HepG2 (cell line): ENCODE data around the gene PRR33. TPM values are rescaled to one million over a fixed set of nuclear protein-coding genes. Genes with fewer than 3 reads are reported as not detected.

Source experiments
- ATAC-seq: fragments of 200-7000 bp; cut with Tn5 transposase; 3 replicates; pipeline ENCODE4 v1.9.1; 2020; ENCODE audit warnings: mild to moderate bottlenecking, moderate library complexity
- BruUV-seq: library from RNA; stranded (reverse); fragments of 400-500 nt; replicated peaks from 2 replicates; lab custom pipeline; 2021; lab: Mats Ljungman, UMichigan
- CTCF ChIA-PET: fragments of 300-600 bp; formaldehyde crosslinking; extraction: SDS; loops from one replicate; lab custom pipeline; 2021; ENCODE audit warnings: low total read pairs, inconsistent platforms, low intra/inter-chr PET ratio; lab: Yijun Ruan, JAX
- POLR2A ChIA-PET: fragments of 350-600 bp; sonication (Branson Sonifier 250); formaldehyde crosslinking; loops from one replicate; lab custom pipeline; 2020; ENCODE audit warnings: antibody characterized with exemption, inconsistent platforms; lab: Yijun Ruan, JAX
- DNase-seq: peaks from one replicate; pipeline ENCODE4 v3.0.0-alpha.2; 2015; ENCODE audit warnings: low spot score
- FAIRE-seq: peaks from 3 replicates; lab custom pipeline; 2011; peaks lifted over from hg19 to GRCh38; lab: Jason Lieb, UNC
- H2AFZ ChIP-seq: one replicate; pipeline ENCODE4 v1.6.1; 2011; ENCODE audit warnings: low read length, inconsistent platforms
- H3K27ac ChIP-seq: fragments of 300-600 bp; 3 replicates; pipeline ENCODE4 v1.8.0; 2011; ENCODE audit warnings: mixed run types, mild to moderate bottlenecking, mixed read lengths, low read length, inconsistent platforms; ENCODE audit not compliant: insufficient read depth; ENCODE audit errors: extremely low read length
- H3K27me3 ChIP-seq, 2 experiments: fragments of 200-600 bp in 1 of 2; 2 replicates in 1 of 2; 3 replicates in 1 of 2; pipeline versions ENCODE4 v1.6.0 to v1.8.0; 2011; ENCODE audit warnings: low read length in 2 of 2, mild to moderate bottlenecking in 2 of 2, moderate library complexity in 2 of 2, inconsistent platforms in 1 of 2; ENCODE audit not compliant: insufficient read depth in 2 of 2, control insufficient read depth in 1 of 2
- H3K36me3 ChIP-seq, 2 experiments: fragments of 200-600 bp in 1 of 2; replicated peaks in 1 of 2; 2 replicates in 1 of 2; 3 replicates in 1 of 2; pipeline versions ENCODE4 v1.5.1 to v1.8.0; 2011; ENCODE audit warnings: low read length in 2 of 2, inconsistent platforms in 1 of 2; ENCODE audit not compliant: insufficient read depth in 2 of 2, control insufficient read depth in 1 of 2
- H3K4me1 ChIP-seq: 2 replicates; pipeline ENCODE4 v1.5.1; 2012; ENCODE audit warnings: low read length, inconsistent platforms; ENCODE audit not compliant: insufficient read depth
- H3K4me2 ChIP-seq: 2 replicates; pipeline ENCODE4 v1.6.0; 2011; ENCODE audit warnings: low read depth, low read length, inconsistent platforms
- H3K4me3 ChIP-seq, 3 experiments: fragments of 200-600 bp in 1 of 3; sonication (generic), shearing (Covaris generic) in 1 of 3; replicated peaks in 1 of 3; 2 replicates each; pipeline ENCODE4 v1.5.1; 2011 to 2016; ENCODE audit warnings: low read length in 3 of 3, inconsistent platforms in 2 of 3, low read depth in 2 of 3, mild to moderate bottlenecking in 2 of 3, control low read depth in 1 of 3, mixed read lengths in 1 of 3; ENCODE audit not compliant: insufficient read depth in 1 of 3
- H3K79me2 ChIP-seq: one replicate; pipeline ENCODE4 v1.6.1; 2011; ENCODE audit warnings: low read length, inconsistent platforms; ENCODE audit not compliant: insufficient read depth
- H3K9ac ChIP-seq: 2 replicates; pipeline ENCODE4 v1.6.0; 2011; ENCODE audit warnings: mild to moderate bottlenecking, low read depth, low read length, inconsistent platforms; ENCODE audit not compliant: insufficient read depth
- H3K9me3 ChIP-seq: 2 replicates; pipeline ENCODE4 v1.5.1; 2012; ENCODE audit warnings: mild to moderate bottlenecking, low read length
- H4K20me1 ChIP-seq: 2 replicates; pipeline ENCODE4 v1.6.0; 2011; ENCODE audit warnings: inconsistent platforms, mild to moderate bottlenecking, low read length, moderate library complexity; ENCODE audit not compliant: insufficient read depth
- ARID5B ChIP-seq: IDR thresholded peaks from 2 replicates; pipeline ENCODE4 v1.4.0; 2020; ENCODE audit warnings: mild to moderate bottlenecking, missing genetic modification reagents
- CHD4 ChIP-seq: fragments of 200-600 bp; sonication (generic); IDR thresholded peaks from 2 replicates; pipeline ENCODE4 v1.7.0; 2017; ENCODE audit warnings: mild to moderate bottlenecking, low read length, borderline replicate concordance
- DMAP1 ChIP-seq: IDR thresholded peaks from 2 replicates; pipeline ENCODE4 v1.6.1; 2016
- KLF9 ChIP-seq: IDR thresholded peaks from 2 replicates; pipeline ENCODE4 v1.6.1; 2016; ENCODE audit warnings: low read depth
- MTA1 ChIP-seq: sonication (generic); formaldehyde crosslinking; IDR thresholded peaks from 2 replicates; pipeline ENCODE4 v1.4.0; 2020; ENCODE audit warnings: missing genetic modification reagents, mild to moderate bottlenecking, borderline replicate concordance
- PCBP1 ChIP-seq: fragments of 200-400 bp; formaldehyde crosslinking; IDR thresholded peaks from 2 replicates; pipeline ENCODE4 v1.6.1; 2017; ENCODE audit warnings: mild to moderate bottlenecking, low read depth, low read length, borderline replicate concordance
- THAP11 ChIP-seq: IDR thresholded peaks from 2 replicates; pipeline ENCODE4 v1.6.1; 2016; ENCODE audit warnings: missing biosample characterization, missing genetic modification reagents
- ZBTB33 ChIP-seq: sonication (generic); formaldehyde crosslinking; IDR thresholded peaks from 2 replicates; pipeline ENCODE4 v1.4.0; 2020; ENCODE audit warnings: missing genetic modification reagents
- ZNF136 ChIP-seq: sonication (generic); formaldehyde crosslinking; IDR thresholded peaks from 2 replicates; pipeline ENCODE4 v1.8.1; 2022; ENCODE audit warnings: low read depth, mild to moderate bottlenecking, moderate library complexity, missing genetic modification reagents
- ZNF274 ChIP-seq: sonication (generic); formaldehyde crosslinking; IDR thresholded peaks from 2 replicates; pipeline ENCODE4 v1.5.1; 2020; ENCODE audit warnings: mild to moderate bottlenecking, missing genetic modification reagents
- ZNF549 ChIP-seq: sonication (generic); formaldehyde crosslinking; IDR thresholded peaks from 2 replicates; pipeline ENCODE4 v1.5.0; 2020; ENCODE audit warnings: missing genetic modification reagents
- ZSCAN9 ChIP-seq: IDR thresholded peaks from 2 replicates; pipeline ENCODE4 v1.6.1; 2016; ENCODE audit warnings: borderline replicate concordance
- ZUFSP ChIP-seq: sonication (generic); formaldehyde crosslinking; IDR thresholded peaks from 2 replicates; pipeline ENCODE4 v1.9.0; 2021; ENCODE audit warnings: missing genetic modification reagents, mild to moderate bottlenecking, borderline replicate concordance
- WGBS: methylation state at CpG from one replicate; pipeline ENCODE4 v1.1.6; 2017; ENCODE audit warnings: low lambda C conversion rate; 5-methylcytosine and 5-hydroxymethylcytosine counted together
- in situ Hi-C: cut with HindIII; loops from 2 replicates; pipeline ENCODE4 v1.10.0; 2017; ENCODE audit warnings: low pct_unique_long_range_greater_than_20kb; ENCODE audit not compliant: extremely low pct_ligation_motif_present
- intact Hi-C: fragments of 100-400 bp; cut with micrococcal nuclease; formaldehyde crosslinking; loops from one replicate; pipeline ENCODE4 v1.10.0; 2022; ENCODE audit not compliant: unreplicated experiment
- polyA plus RNA-seq, 8 experiments: library from polyadenylated mRNA; depleted of rRNA in 3 of 8; stranded (reverse) in 7 of 8; unstranded in 1 of 8; fragments of >200 nt; fragmentation: Illumina TruSeq in 4 of 8; extraction: Trizol in 4 of 8; gene quantifications; 2 replicates each; pipeline versions ENCODE4 v1.2.1 to v1.2.3, GENCODE V29; 2011 to 2016; ENCODE audit warnings: low read depth in 4 of 8, missing spikeins in 1 of 8, mixed read lengths in 1 of 8; ENCODE audit not compliant: insufficient read depth in 1 of 8
- total RNA-seq, 5 experiments: library from RNA; depleted of rRNA; stranded (reverse); fragments of >200 nt; fragmentation: Illumina TruSeq; extraction: Trizol; gene quantifications; 2 replicates each; pipeline ENCODE4 v1.2.3, GENCODE V29; 2016; ENCODE audit warnings: low read depth in 1 of 5

Gene PRR33
- total and polyA plus RNA-seq, 2 of the 13 experiments (the other 11 are each of a cell fraction or from before 2014, with no cell fraction given), result not detected

- ATAC-seq (no peak), DNase-seq (no peak), FAIRE-seq (no peak)
- Histone ChIP-seq H3K79me2 (no peaks in the 10 kb centered on the region), H2AFZ (no peak overlapping the region), H3K4me1 (peaks cover 63% of the 10 kb centered on the region), H3K4me3 (no peak overlapping the region), H3K27me3 (peaks cover 5 to 36% of the 10 kb centered on the region in 2 experiments; a peak in 4 of 5 replicates), H3K9ac (no peak overlapping the region), H3K36me3 (no peaks in the 10 kb centered on the region), H3K27ac (no peak overlapping the region), H3K4me2 (no peak overlapping the region), H3K9me3 (no peaks in the 10 kb centered on the region), H4K20me1 (no peaks in the 10 kb centered on the region)
- in situ Hi-C loops (loop anchor here (5.0 kb wide), 1 partner anchor 312 kb away; no protein-coding TSS in a partner anchor), intact Hi-C loops (no loop called here)
- CTCF ChIA-PET, result no interaction called here
- POLR2A ChIA-PET, result no interaction called here
- no TSS peak for BruUV-seq
- WGBS, result 58% methylated on average over 12 of the region's 26 CpGs
- TF ChIP-seq DMAP1 (CRISPR knock-in tag) (no peak), ZSCAN9 (CRISPR knock-in tag) (no peak), ZNF136 (no peak), MTA1 (CRISPR knock-in tag) (no peak), KLF9 (no peak), ZNF274 (CRISPR knock-in tag) (0 out of 2 replicates have a peak, but pooled peaks have one; percentile 36), ZNF549 (CRISPR knock-in tag) (no peak), PCBP1 (no peak), CHD4 (no peak), ZUFSP (CRISPR knock-in tag) (no peak), THAP11 (CRISPR knock-in tag) (no peak), ZBTB33 (peak; percentile 90), ARID5B (CRISPR knock-in tag) (no peak)
Measured at GRCh38 chr11:1839924-1840779, 51.5 kb downstream of the PRR33 start.
